GM23338 (cell line): Measurements from ENCODE around the gene ZNF236. TPM values are rescaled to one million over a fixed set of nuclear protein-coding genes. Genes with fewer than 3 reads are reported as not detected.

Experiments used
- ATAC-seq: fragments of 200-7000 bp; cut with Tn5 transposase; 3 replicates; pipeline ENCODE4 v1.9.1; 2020
- DNase-seq: peaks from one replicate; pipeline ENCODE4 v3.0.0-alpha.2; 2015; ENCODE audit warnings: low spot score
- H2AFZ ChIP-seq: fragments of 200-600 bp; sonication (generic); 2 replicates; pipeline ENCODE4 v1.8.0; 2016; ENCODE audit warnings: antibody characterized with exemption, mild to moderate bottlenecking, moderate library complexity
- H3F3A ChIP-seq: fragments of 200-600 bp; sonication (generic); replicated peaks from 2 replicates; pipeline ENCODE4 v1.8.0; 2017; ENCODE audit warnings: antibody characterized with exemption, mixed run types, low read depth
- H3K27ac ChIP-seq: fragments of 200-600 bp; sonication (generic); 2 replicates; pipeline ENCODE4 v1.6.1; 2016; ENCODE audit warnings: low read depth
- H3K27me3 ChIP-seq: fragments of 200-600 bp; sonication (generic); 2 replicates; pipeline ENCODE4 v1.8.0; 2016; ENCODE audit warnings: mild to moderate bottlenecking, mixed run types, moderate library complexity; ENCODE audit not compliant: insufficient read depth
- H3K36me3 ChIP-seq: fragments of 200-600 bp; sonication (generic); 2 replicates; pipeline ENCODE4 v1.8.0; 2016; ENCODE audit warnings: mild to moderate bottlenecking; ENCODE audit not compliant: insufficient read depth
- H3K4me1 ChIP-seq: fragments of 200-600 bp; sonication (generic); 2 replicates; pipeline ENCODE4 v1.8.0; 2016; ENCODE audit warnings: mild to moderate bottlenecking, moderate library complexity; ENCODE audit not compliant: insufficient read depth
- H3K4me2 ChIP-seq: fragments of 200-600 bp; sonication (generic); 2 replicates; pipeline ENCODE4 v1.7.1; 2017; ENCODE audit warnings: mixed run types
- H3K4me3 ChIP-seq: fragments of 200-600 bp; sonication (generic); 2 replicates; pipeline ENCODE4 v1.6.1; 2016; ENCODE audit warnings: mixed run types
- H3K79me2 ChIP-seq: fragments of 200-600 bp; sonication (generic); replicated peaks from 2 replicates; pipeline ENCODE4 v1.8.0; 2017; ENCODE audit warnings: mild to moderate bottlenecking; ENCODE audit not compliant: insufficient read depth
- H3K9me2 ChIP-seq: fragments of 200-600 bp; sonication (generic); 2 replicates; pipeline ENCODE4 v1.8.0; 2017; ENCODE audit not compliant: insufficient read depth
- H4K20me1 ChIP-seq: fragments of 200-600 bp; sonication (generic); replicated peaks from 2 replicates; pipeline ENCODE4 v1.8.0; 2017; ENCODE audit warnings: mild to moderate bottlenecking; ENCODE audit not compliant: insufficient read depth
- H3K27ac Mint-ChIP-seq: 2 replicates; pipeline ENCODE4 v1.8.0; 2020; ENCODE audit warnings: inconsistent platforms, mild to moderate bottlenecking, moderate library complexity, mixed read lengths
- H3K27me3 Mint-ChIP-seq: 3 replicates; pipeline ENCODE4 v1.8.0; 2022; ENCODE audit warnings: low read depth, mild to moderate bottlenecking, moderate library complexity, mixed read lengths, inconsistent platforms; ENCODE audit not compliant: insufficient read depth, poor library complexity
- H3K36me3 Mint-ChIP-seq: 3 replicates; pipeline ENCODE4 v1.8.0; 2021; ENCODE audit warnings: low read depth, mild to moderate bottlenecking, inconsistent platforms, moderate library complexity, mixed read lengths
- H3K4me1 Mint-ChIP-seq: 3 replicates; pipeline ENCODE4 v1.8.0; 2020; ENCODE audit warnings: mild to moderate bottlenecking, inconsistent platforms, mixed read lengths
- H3K4me3 Mint-ChIP-seq: 3 replicates; pipeline ENCODE4 v1.8.0; 2021; ENCODE audit warnings: moderate library complexity, mild to moderate bottlenecking, inconsistent platforms, mixed read lengths
- H3K9me3 Mint-ChIP-seq: 3 replicates; pipeline ENCODE4 v1.8.0; 2020; ENCODE audit warnings: moderate library complexity, mild to moderate bottlenecking, inconsistent platforms, mixed read lengths
- CREB1 ChIP-seq: fragments of 250-450 bp; sonication (Bioruptor Pico); IDR thresholded peaks from 2 replicates; pipeline ENCODE4 v1.5.0; 2020; ENCODE audit warnings: low read depth, mild to moderate bottlenecking, moderate library complexity
- JUNB ChIP-seq: IDR thresholded peaks from one replicate; pipeline ENCODE4 v1.6.1; 2016; ENCODE audit warnings: antibody characterized with exemption; ENCODE audit not compliant: unreplicated experiment
- POLR2AphosphoS5 ChIP-seq: IDR thresholded peaks from 2 replicates; pipeline ENCODE4 v1.6.1; 2016; ENCODE audit warnings: antibody characterized with exemption, low read depth
- STAT1 ChIP-seq: IDR thresholded peaks from one replicate; pipeline ENCODE4 v1.6.1; 2016; ENCODE audit warnings: antibody characterized with exemption; ENCODE audit not compliant: unreplicated experiment
- ZNF331 ChIP-seq: fragments of 250-450 bp; sonication (Bioruptor Pico); IDR thresholded peaks from 2 replicates; pipeline ENCODE4 v1.5.0; 2020; ENCODE audit warnings: low read depth, mild to moderate bottlenecking, moderate library complexity
- polyA plus RNA-seq: library from polyadenylated mRNA; unstranded; fragments of >200 nt; fragmentation: Nextera tagmentation; extraction: Ambion mirVana; gene quantifications from 2 replicates; pipeline ENCODE4 v1.2.1, GENCODE V29; 2016
- total RNA-seq: library from RNA; depleted of rRNA; stranded (reverse); fragments of >200 nt; shearing (Covaris generic); gene quantifications from 2 replicates; pipeline ENCODE4 v1.2.3, GENCODE V29; 2014
- TF ChIP-seq, protein P1 (sequence below): fragments of 250-450 bp; sonication (Bioruptor Pico); IDR thresholded peaks from 2 replicates; pipeline ENCODE4 v1.5.0; 2020; ENCODE audit warnings: mild to moderate bottlenecking, moderate library complexity
- TF ChIP-seq, protein P2 (sequence below): IDR thresholded peaks from one replicate; pipeline ENCODE4 v1.6.1; 2018; ENCODE audit warnings: antibody characterized with exemption; ENCODE audit not compliant: unreplicated experiment

Gene ZNF236
- total and polyA plus RNA-seq, 2 experiments from 2014 or later: 8.9 to 16.3 TPM

DNA sequence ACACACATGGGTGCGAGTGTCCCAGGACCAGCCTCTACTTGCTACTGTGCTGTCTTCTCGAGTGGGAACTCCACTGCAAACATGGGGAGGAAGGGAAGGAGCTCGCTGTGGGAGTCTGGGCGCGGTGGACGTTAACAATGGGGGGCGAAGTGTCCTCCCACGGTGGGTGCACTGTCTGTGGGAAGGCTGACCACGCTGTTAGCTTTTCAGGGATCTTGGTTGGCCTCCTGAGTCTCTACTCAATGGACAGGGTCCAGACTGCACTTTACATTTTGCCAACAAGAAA is 163.5 kb downstream of the ZNF236 start (continued):
- TF ChIP-seq, protein P1, sequence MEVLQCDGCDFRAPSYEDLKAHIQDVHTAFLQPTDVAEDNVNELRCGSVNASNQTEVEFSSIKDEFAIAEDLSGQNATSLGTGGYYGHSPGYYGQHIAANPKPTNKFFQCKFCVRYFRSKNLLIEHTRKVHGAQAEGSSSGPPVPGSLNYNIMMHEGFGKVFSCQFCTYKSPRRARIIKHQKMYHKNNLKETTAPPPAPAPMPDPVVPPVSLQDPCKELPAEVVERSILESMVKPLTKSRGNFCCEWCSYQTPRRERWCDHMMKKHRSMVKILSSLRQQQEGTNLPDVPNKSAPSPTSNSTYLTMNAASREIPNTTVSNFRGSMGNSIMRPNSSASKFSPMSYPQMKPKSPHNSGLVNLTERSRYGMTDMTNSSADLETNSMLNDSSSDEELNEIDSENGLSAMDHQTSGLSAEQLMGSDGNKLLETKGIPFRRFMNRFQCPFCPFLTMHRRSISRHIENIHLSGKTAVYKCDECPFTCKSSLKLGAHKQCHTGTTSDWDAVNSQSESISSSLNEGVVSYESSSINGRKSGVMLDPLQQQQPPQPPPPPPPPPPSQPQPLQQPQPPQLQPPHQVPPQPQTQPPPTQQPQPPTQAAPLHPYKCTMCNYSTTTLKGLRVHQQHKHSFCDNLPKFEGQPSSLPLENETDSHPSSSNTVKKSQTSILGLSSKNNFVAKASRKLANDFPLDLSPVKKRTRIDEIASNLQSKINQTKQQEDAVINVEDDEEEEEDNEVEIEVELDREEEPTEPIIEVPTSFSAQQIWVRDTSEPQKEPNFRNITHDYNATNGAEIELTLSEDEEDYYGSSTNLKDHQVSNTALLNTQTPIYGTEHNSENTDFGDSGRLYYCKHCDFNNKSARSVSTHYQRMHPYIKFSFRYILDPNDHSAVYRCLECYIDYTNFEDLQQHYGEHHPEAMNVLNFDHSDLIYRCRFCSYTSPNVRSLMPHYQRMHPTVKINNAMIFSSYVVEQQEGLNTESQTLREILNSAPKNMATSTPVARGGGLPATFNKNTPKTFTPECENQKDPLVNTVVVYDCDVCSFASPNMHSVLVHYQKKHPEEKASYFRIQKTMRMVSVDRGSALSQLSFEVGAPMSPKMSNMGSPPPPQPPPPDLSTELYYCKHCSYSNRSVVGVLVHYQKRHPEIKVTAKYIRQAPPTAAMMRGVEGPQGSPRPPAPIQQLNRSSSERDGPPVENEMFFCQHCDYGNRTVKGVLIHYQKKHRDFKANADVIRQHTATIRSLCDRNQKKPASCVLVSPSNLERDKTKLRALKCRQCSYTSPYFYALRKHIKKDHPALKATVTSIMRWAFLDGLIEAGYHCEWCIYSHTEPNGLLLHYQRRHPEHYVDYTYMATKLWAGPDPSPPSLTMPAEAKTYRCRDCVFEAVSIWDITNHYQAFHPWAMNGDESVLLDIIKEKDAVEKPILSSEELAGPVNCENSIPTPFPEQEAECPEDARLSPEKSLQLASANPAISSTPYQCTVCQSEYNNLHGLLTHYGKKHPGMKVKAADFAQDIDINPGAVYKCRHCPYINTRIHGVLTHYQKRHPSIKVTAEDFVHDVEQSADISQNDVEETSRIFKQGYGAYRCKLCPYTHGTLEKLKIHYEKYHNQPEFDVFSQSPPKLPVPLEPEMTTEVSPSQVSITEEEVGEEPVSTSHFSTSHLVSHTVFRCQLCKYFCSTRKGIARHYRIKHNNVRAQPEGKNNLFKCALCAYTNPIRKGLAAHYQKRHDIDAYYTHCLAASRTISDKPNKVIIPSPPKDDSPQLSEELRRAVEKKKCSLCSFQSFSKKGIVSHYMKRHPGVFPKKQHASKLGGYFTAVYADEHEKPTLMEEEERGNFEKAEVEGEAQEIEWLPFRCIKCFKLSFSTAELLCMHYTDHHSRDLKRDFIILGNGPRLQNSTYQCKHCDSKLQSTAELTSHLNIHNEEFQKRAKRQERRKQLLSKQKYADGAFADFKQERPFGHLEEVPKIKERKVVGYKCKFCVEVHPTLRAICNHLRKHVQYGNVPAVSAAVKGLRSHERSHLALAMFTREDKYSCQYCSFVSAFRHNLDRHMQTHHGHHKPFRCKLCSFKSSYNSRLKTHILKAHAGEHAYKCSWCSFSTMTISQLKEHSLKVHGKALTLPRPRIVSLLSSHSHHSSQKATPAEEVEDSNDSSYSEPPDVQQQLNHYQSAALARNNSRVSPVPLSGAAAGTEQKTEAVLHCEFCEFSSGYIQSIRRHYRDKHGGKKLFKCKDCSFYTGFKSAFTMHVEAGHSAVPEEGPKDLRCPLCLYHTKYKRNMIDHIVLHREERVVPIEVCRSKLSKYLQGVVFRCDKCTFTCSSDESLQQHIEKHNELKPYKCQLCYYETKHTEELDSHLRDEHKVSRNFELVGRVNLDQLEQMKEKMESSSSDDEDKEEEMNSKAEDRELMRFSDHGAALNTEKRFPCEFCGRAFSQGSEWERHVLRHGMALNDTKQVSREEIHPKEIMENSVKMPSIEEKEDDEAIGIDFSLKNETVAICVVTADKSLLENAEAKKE (CRISPR knock-in tag): no peak
- no peak for TF ChIP-seq JUNB

DNA sequence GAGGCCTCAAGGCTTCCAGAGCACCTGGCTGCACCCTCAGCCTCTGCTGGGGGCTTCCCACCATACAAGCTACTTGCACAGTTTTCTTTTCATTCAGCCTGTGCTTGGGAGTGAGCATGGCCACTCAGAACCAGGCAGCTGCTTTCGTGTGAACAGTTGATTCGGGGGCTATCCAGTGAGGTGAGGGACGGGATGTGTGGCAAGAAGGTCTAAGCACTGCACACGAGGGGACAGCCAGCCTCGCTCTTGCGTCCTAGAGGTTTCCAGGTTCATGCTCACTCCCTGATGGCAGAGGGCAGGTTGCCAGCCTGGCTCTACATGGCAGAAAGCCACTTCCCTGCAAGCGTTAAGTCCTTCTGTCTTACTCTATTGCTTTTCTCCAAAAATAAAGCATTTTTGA is 164.0 kb downstream of the ZNF236 start:
- no peak overlapping the region for H3K27ac ChIP-seq
- Mint-ChIP-seq H3K36me3 (no peaks in the 10 kb centered on the region), H3K27ac (no peak overlapping the region), H3K27me3 (no peaks in the 10 kb centered on the region), H3K9me3 (no peaks in the 10 kb centered on the region), H3K4me1 (peaks cover 24% of the 10 kb centered on the region), H3K4me3 (no peak overlapping the region)
- peaks cover 12% of the 10 kb centered on the region for H3K4me1 ChIP-seq
- H3K79me2 ChIP-seq: no peaks in the 10 kb centered on the region
- H3K4me2 ChIP-seq: no peak overlapping the region
- H3K36me3 ChIP-seq: no peaks in the 10 kb centered on the region
- H3K9me2 ChIP-seq: no peaks in the 10 kb centered on the region
- DNase-seq (no peak), ATAC-seq (no peak)
- no peak overlapping the region for H2AFZ ChIP-seq
- H3F3A ChIP-seq: no peaks in the 10 kb centered on the region
- no peaks in the 10 kb centered on the region for H4K20me1 ChIP-seq
- no peaks in the 10 kb centered on the region for H3K27me3 ChIP-seq
- H3K4me3 ChIP-seq: no peak overlapping the region
- TF ChIP-seq STAT1 (no peak), ZNF331 (CRISPR knock-in tag) (no peak), POLR2AphosphoS5 (no peak), CREB1 (CRISPR knock-in tag) (no peak)
- TF ChIP-seq, protein P1 (CRISPR knock-in tag): no peak
- TF ChIP-seq, protein P2, sequence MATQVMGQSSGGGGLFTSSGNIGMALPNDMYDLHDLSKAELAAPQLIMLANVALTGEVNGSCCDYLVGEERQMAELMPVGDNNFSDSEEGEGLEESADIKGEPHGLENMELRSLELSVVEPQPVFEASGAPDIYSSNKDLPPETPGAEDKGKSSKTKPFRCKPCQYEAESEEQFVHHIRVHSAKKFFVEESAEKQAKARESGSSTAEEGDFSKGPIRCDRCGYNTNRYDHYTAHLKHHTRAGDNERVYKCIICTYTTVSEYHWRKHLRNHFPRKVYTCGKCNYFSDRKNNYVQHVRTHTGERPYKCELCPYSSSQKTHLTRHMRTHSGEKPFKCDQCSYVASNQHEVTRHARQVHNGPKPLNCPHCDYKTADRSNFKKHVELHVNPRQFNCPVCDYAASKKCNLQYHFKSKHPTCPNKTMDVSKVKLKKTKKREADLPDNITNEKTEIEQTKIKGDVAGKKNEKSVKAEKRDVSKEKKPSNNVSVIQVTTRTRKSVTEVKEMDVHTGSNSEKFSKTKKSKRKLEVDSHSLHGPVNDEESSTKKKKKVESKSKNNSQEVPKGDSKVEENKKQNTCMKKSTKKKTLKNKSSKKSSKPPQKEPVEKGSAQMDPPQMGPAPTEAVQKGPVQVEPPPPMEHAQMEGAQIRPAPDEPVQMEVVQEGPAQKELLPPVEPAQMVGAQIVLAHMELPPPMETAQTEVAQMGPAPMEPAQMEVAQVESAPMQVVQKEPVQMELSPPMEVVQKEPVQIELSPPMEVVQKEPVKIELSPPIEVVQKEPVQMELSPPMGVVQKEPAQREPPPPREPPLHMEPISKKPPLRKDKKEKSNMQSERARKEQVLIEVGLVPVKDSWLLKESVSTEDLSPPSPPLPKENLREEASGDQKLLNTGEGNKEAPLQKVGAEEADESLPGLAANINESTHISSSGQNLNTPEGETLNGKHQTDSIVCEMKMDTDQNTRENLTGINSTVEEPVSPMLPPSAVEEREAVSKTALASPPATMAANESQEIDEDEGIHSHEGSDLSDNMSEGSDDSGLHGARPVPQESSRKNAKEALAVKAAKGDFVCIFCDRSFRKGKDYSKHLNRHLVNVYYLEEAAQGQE: no peak
